HK-2 (cell line): ENCODE measurements around the gene TMEM161A.

ENCODE experiments used
- DNase-seq: peaks from one replicate; pipeline ENCODE4 v3.0.0-alpha.2; 2018; ENCODE audit not compliant: unreplicated experiment

The TMEM161A gene

DNA sequence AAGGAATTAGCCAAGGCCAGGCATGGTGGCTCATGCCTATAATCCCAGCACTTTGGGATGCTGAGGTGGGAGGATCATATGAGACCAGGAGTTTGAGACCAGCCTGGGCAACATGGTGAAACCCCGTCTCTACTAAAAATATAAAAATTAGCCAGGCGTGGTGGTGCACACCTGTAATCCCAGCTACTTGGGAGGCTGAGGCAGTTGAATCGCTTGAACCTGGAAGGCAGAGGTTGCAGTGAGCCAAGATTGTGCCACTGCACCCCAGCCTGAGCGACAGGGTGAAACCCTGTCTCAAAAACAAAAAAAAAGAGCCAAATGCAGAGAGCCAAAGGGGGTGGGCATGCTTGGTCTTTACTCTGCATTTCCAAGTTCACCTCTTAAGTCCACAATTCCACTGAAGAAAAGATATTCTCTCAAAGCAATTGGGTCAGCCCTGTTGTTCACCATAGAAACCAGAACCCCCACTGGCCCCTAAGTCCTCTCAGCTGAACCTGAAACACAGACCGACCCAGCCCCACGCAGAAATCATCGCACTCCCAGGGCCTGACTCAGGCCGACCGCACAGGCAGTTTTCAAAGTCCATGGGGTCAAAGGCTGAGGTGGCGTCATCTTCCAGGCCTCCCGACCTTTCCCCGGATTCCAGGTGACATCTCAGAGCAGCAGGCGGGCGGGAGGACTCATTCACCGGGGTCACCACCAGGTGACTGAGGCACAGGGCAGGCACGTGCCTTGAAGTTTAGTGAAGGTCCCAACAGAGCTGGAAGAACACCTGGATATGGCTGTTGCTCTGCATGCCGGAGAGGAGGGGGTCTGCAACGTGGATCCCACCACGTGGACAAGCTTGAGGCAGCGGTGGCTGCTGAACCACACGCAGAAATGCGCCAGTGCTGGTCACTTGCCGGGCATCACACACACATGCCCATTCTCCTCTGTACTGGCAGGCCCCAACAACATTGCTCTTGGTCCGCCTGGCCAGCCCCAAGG lies 41.3 kb downstream of the TMEM161A start:
- no peak for DNase-seq

DNA sequence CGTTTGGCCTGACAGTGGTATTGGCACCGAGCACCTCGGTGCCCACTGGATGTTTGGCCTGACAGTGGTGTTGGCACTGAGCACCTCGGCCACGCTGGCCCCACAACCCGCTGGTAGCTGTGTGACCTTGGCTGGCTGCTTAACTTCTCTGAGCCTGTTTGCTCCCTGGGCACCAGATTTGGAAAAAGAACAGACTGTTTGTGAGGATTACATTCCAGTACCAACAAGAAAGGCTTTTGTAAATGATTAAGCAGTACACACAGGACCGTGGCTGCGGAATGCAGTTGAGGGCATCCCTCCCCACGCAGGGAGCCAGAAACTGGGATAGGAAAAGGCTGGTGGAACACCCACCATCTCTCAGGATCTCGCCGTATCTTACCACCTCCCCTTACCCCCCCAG lies 42.6 kb downstream of the TMEM161A start:
- no peak for DNase-seq

DNA sequence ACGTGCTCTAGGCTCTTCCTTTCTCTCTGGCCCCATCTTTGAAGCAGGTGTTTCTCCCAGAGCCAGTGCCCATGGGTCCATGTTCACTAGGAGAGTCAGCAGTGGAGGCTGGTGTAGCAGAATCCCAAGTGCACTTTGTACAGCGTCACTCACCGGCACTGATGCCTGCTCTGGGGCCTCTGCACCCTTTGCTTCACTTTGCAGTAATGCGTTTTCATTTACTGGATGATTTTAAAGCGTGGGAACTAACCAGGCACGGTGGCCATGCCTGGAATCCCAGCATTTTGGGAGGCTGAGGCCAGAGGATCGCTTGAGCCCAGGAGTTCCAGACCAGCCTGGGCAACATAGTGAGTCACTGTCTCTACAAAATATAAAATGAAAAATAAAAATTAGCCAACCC lies 43.8 kb downstream of the TMEM161A start:
- DNase-seq, result no peak

DNA sequence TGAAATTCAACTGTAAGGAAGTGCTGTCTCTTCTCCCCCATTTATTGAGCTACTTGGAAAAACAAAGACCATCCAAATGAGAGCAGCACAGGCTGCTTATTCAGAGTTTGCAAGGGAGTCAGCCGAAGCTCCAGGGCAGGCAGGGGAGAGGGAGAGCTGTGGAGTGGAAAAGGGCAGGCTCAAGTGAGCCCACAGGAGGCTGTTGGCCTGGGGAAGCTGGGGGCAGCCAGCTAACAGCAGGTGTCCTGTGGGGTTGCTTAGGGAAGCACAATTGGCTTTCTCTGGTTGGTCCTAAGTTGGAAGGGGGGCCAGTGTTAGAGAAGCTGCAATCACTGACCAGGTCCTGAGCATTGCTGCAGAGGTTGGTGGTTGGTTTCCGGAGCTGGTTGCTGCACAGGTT lies 50.6 kb downstream of the TMEM161A start:
- no peak for DNase-seq

DNA sequence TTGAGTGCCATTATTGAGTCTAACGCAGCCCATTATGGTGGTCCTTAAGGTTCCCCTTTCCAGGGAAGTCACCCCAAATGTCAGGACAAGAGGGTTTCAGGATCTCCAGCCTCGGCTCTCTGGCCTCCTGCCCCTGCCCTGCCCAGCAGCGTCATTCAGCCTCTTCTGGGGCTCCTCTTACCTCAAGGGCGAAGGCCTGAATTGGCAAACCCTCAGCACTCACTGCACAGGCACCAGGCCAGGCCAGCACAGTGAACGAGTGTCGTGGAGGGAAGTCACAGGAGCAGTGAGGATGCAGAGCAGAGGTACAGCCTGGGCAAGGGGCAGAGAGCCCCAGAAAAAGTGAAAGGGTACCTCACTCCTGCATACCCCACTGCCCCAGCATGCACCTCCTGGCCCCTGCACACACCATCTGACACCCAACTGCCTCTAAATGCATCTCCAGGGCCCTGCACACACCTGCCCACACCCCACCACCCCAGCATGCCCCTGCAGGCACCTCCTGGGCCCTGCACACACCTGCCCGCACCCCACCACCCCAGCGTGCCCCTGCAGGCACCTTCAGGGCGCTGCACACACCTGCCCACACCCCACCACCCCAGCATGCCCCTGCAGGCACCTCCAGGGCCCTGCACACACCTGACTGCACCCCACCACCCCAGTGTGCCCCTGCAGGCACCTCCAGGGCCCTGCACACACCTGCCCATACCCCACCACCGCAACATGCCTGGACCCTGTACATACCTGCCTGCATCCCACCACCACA lies 54.7 kb downstream of the TMEM161A start:
- DNase-seq, result no peak

DNA sequence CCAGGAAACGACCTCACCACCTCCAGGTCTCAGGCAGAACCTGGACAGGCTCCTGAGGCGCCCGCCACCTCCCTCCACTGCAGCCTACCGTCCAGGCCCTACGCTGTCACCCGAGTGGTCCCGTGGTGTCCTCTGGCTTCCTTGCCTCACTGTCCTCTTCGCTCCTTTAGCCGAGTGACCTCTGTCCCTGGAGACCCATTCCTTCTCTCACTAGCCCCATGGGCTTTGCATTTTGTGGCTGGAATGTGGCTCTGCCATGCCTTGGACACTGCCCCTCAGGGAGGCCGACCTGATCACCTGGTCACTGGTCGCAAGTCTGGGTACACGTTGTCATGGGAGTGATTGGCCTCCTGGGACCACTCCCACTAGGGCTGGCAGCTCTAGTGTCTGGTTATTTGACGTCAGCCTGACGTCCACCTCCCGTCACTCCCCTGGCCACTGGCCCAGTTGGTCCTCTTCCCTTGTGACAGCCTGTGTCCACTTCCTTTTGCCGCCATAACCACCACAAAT lies 56.6 kb downstream of the TMEM161A start:
- DNase-seq, result no peak

DNA sequence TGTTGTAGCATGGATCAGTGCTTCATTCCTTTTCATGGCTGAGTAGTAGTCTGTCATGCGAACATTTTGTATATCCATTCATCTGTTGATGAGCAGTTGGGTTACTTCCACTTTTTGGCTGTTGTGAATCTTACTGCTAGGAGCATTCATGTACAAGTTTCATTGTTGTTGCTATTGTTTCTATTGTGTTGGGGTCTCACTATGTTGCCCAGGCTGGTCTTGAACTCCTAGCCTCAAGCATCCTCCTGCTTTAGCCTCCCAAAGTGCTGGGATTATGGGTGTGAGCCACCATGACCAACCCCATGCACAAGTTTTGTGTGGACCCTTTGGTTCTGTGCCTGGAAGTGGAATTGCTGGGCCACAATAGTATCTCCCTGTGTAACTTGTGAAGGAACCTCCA lies 58.7 kb downstream of the TMEM161A start:
- DNase-seq, result no peak

DNA sequence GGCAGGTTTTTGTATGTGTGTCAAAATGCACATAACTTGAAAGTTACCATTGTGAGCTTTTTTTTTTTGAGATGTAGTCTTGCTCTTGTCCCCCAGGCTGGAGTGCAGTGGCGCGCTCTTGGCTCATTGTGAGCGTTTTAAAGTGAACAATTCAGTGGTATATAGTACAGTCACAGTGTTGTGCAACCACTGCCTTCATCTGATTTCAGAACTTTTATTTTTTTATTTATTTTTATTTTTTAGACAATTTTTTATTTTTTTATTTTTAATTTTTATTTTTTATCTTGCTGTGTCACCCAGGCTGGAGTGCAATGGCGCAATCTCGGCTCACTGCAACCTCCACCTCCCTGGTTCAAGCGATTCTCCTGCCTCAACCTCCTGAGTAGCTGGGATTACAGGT lies 59.5 kb downstream of the TMEM161A start:
- DNase-seq, result no peak

DNA sequence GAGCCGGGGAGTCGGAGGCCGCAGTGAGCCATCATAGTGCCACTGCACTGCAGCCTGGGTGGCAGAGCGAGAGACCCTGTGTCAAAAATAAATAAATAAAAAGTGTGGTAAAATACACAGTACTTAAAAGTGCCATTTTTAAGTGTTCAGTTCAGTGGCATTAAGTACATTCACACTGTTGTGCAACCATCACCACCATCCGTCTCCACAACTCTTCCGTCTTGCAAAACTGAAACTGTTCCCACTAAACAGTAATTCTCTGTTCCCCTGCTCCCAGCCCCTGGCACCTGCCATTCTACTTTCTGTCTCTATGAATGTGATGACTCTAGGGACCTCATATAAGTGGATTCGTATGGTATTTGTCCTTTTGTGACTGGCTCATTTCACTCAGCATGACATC lies 61.2 kb downstream of the TMEM161A start:
- no peak for DNase-seq

DNA sequence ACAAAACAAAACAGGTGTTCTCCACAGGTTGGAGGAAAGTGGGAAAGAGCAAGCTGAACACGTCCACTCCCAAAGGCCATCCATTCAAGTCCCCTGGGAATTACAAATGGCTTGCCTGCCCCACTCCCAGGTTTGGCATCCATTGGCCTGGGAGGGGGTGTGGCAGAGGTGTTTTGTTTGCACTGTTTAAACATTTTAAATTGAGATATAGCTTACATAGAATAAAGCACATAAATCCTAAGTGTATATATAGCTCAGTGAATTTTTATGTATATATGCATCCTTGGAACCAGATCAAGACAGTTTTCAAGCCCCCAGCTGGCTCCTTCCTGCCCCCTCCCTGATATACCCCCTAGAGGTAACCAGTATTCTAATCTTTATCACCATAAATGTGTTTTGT lies 61.8 kb downstream of the TMEM161A start:
- DNase-seq, result no peak

DNA sequence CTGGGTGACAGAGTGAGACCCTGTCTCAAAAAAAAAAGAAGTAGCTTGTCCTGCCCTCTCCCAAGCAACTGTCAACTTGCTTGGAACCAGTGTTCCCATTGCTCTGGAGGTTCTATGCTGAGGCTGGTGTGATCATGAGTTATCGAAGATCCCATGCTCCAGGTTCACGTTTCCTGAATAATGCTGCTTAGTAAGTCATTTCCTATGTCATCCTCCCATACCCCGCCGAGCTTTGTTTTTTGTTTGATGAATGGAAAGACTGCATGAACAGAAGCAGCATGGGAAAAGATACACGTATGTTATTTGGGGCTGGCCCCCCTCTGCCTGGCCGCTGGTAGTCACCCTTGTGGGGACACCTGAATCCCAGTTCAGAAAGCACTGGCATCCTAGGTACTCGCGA lies 63.2 kb downstream of the TMEM161A start:
- DNase-seq, result no peak

DNA sequence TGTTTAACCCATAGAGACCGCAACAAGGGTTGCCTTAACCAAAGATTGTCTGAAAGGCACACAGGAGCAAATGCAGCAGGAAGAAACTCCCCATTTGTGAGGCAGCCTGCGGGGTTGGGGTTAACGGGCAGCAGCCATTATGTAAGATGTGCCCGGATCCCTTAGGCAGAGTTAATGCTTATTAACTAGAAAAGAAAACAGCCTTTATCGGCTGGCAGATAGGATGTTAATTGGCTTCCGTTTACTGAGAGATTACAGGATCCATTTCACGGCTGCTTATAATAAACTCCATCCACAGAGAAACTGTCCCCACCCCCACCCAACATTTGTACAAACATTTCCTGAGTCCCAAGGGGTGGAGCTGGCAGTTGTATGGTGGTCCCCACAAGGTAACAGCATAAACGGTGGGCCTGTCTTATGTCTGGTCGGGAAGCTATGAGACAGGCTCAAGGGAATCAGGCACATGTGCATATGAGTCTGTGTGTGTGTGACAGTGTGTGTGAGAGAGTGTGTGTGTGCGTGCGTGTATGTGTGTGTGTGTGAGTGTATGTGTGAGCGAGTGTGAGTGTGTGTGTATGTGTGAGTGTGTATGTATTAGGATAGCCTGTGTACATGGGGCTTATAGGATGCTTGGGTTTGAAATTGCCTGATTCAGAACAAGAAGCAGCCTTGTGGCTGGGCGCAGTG lies 63.9 kb downstream of the TMEM161A start:
- no peak for DNase-seq

DNA sequence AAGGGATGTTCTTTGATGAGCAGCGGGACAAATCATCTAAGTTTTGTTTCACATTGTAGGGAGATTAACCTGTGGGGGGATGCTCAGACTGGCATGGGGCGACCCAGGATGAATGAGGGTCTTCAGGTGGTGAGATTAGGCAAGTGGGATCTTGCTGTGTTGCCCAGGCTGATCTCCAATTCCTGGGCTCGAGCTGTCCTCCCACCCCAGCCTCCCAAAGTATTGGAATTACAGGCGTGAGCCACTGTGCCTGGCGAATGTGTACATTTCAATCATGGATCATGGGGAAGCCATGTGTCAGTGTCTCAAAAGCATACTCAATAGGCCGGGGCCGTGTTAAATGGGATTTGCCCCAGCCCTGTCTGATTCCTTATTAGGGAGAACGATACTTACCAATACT lies 66.4 kb downstream of the TMEM161A start:
- no peak for DNase-seq
